Right lung (tissue), 5 donors: ENCODE data around the gene TBC1D21. TPM values are rescaled to one million over a fixed set of nuclear protein-coding genes. Genes with fewer than 3 reads are reported as not detected.
A peak's percentile ranks its signal among the peaks of the same experiment; 100 is the strongest.

ENCODE experiments used
- DNase-seq, 2 donors: peaks; one replicate each; pipeline ENCODE4 v3.0.0-alpha.2; 2013
- polyA plus RNA-seq, 5 donors: library from polyadenylated mRNA; unstranded; fragments of 120-200 nt; gene quantifications; one replicate each; pipeline versions ENCODE4 v1.2.1 to v1.2.3, GENCODE V29; 2013; ENCODE audit warnings: inconsistent platforms in 1 of 5, low replicate concordance in 1 of 5; ENCODE audit not compliant: insufficient read length in 5 of 5, insufficient read depth in 1 of 5

Gene TBC1D21
- polyA plus RNA-seq, 5 donors, result not detected

- DNase-seq, result no peak
Measured at GRCh38 chr15:73858062-73858461, 15.3 kb upstream of the TBC1D21 start.

GRCh38 chr15:73862276-73862675 lies 11.1 kb upstream of the TBC1D21 start:
- DNase-seq, result no peak

- no peak for DNase-seq
Measured at GRCh38 chr15:73865379-73865778, 8.0 kb upstream of the TBC1D21 start.

- no peak for DNase-seq
Measured at GRCh38 chr15:73865904-73866303, 7.5 kb upstream of the TBC1D21 start.

- DNase-seq, result no peak
Measured at GRCh38 chr15:73866481-73866880, 6.9 kb upstream of the TBC1D21 start.

- no peak for DNase-seq
Measured at GRCh38 chr15:73866881-73867410, 6.4 kb upstream of the TBC1D21 start.

GRCh38 chr15:73867426-73867825 lies 5.9 kb upstream of the TBC1D21 start:
- DNase-seq, result no peak

GRCh38 chr15:73867956-73868355 lies 5.4 kb upstream of the TBC1D21 start:
- DNase-seq, result no peak

- no peak for DNase-seq
Measured at GRCh38 chr15:73869216-73869995, 4.0 kb upstream of the TBC1D21 start.

GRCh38 chr15:73870700-73871408 lies 2.5 kb upstream of the TBC1D21 start:
- peak; percentile 2 to 7 for DNase-seq

- no peak for DNase-seq
Measured at GRCh38 chr15:73872346-73872745, 1.0 kb upstream of the TBC1D21 start.

GRCh38 chr15:73873889-73874511 lies 636 bp downstream of the TBC1D21 start:
- DNase-seq, result peak; percentile 17 to 21

GRCh38 chr15:73879426-73879825 lies 6.1 kb downstream of the TBC1D21 start:
- no peak for DNase-seq

GRCh38 chr15:73881579-73882320 lies 8.4 kb downstream of the TBC1D21 start:
- DNase-seq, result no peak

- no peak for DNase-seq
Measured at GRCh38 chr15:73882761-73883419, 9.5 kb downstream of the TBC1D21 start.

- DNase-seq, result no peak
Measured at GRCh38 chr15:73884159-73884558, 10.8 kb downstream of the TBC1D21 start.

GRCh38 chr15:73885954-73886700 lies 12.8 kb downstream of the TBC1D21 start:
- DNase-seq, result no peak

GRCh38 chr15:73886717-73887345 lies 13.5 kb downstream of the TBC1D21 start:
- no peak for DNase-seq

- no peak for DNase-seq
Measured at GRCh38 chr15:73887481-73887880, 14.1 kb downstream of the TBC1D21 start.
